Measurements from ENCODE around the gene RUNX1. TPM values are rescaled to one million over a fixed set of nuclear protein-coding genes. Genes with fewer than 3 reads are reported as not detected.

The RUNX1 gene
- polyA plus RNA-seq, 3 donors, result 6.2 to 49.7 (median 8.7) TPM

GRCh38 chr21:35079181-35079580, 30.1 kb upstream of the RUNX1 start:
- H4K20me1 ChIP-seq (ENCODE audit: insufficient read depth, low read length), result no peaks in the 10 kb centered on the region
- TF ChIP-seq CTCF (IDR thresholded peaks at IDR 0.05), result no peak
- H3K79me2 ChIP-seq (ENCODE audit: insufficient read depth, low read length), result no peaks in the 10 kb centered on the region
- no peaks in the 10 kb centered on the region for H3K4me1 ChIP-seq (ENCODE audit: control insufficient read depth in 1 of 2, insufficient read depth in 2 of 2, low read length in 2 of 2)
- no peaks in the 10 kb centered on the region for H3K36me3 ChIP-seq (replicated peaks in 1 of 2; ENCODE audit: control insufficient read depth in 1 of 2, insufficient read depth in 2 of 2, low read length in 2 of 2)
- Mint-ChIP-seq H3K9me3 (peaks cover 0 to 9% (median 6%) of the 10 kb centered on the region in 7 donors), H3K27me3 (ENCODE audit: low read depth in 3 of 3) (peaks cover 0 to 3% (median 3%) of the 10 kb centered on the region in 3 donors), H3K4me3 (no peak overlapping the region), H3K27ac (no peak overlapping the region), H3K4me1 (peaks cover 4% of the 10 kb centered on the region), H3K36me3 (no peaks in the 10 kb centered on the region)
- intact Hi-C loops (cut with micrococcal nuclease), result no loop called here
- H2AFZ ChIP-seq (ENCODE audit: insufficient read depth, low read depth, low read length, poor library complexity, severe bottlenecking), result no peak overlapping the region
- WGBS (ENCODE audit: insufficient coverage), result no CpG with 5 or more reads among the region's 3 CpGs
- H3K9ac ChIP-seq (ENCODE audit: insufficient read depth, low read length, poor library complexity, severe bottlenecking), result no peak overlapping the region
- no peaks in the 10 kb centered on the region for H3K27me3 ChIP-seq (ENCODE audit: control insufficient read depth in 2 of 2, insufficient read depth in 2 of 2, low read length in 2 of 2)
- H3K9me3 ChIP-seq (replicated peaks in 1 of 2; ENCODE audit: control insufficient read depth in 1 of 2, insufficient read depth in 1 of 2, low read length in 2 of 2), result no peaks in the 10 kb centered on the region
- no peak for DNase-seq
- no peak overlapping the region for H3K4me3 ChIP-seq (replicated peaks in 1 of 3; ENCODE audit: low read depth in 2 of 3, low read length in 3 of 3)
- no peak overlapping the region for H3K27ac ChIP-seq (ENCODE audit: low read depth in 1 of 2, low read length in 2 of 2)
- H3K4me2 ChIP-seq (replicated peaks; ENCODE audit: extremely low read depth, low read length, poor library complexity, severe bottlenecking), result no peak overlapping the region

GRCh38 chr21:35077975-35078374, 28.9 kb upstream of the RUNX1 start:
- Histone ChIP-seq H3K27ac (ENCODE audit: low read depth in 1 of 2, low read length in 2 of 2) (no peak overlapping the region), H3K4me3 (replicated peaks in 1 of 3; ENCODE audit: low read depth in 2 of 3, low read length in 3 of 3) (no peak overlapping the region), H3K36me3 (replicated peaks in 1 of 2; ENCODE audit: control insufficient read depth in 1 of 2, insufficient read depth in 2 of 2, low read length in 2 of 2) (no peaks in the 10 kb centered on the region), H2AFZ (ENCODE audit: insufficient read depth, low read depth, low read length, poor library complexity, severe bottlenecking) (no peak overlapping the region), H3K79me2 (ENCODE audit: insufficient read depth, low read length) (no peaks in the 10 kb centered on the region), H3K27me3 (ENCODE audit: control insufficient read depth in 2 of 2, insufficient read depth in 2 of 2, low read length in 2 of 2) (no peaks in the 10 kb centered on the region), H3K4me1 (ENCODE audit: control insufficient read depth in 1 of 2, insufficient read depth in 2 of 2, low read length in 2 of 2) (no peaks in the 10 kb centered on the region), H3K9ac (ENCODE audit: insufficient read depth, low read length, poor library complexity, severe bottlenecking) (no peak overlapping the region), H4K20me1 (ENCODE audit: insufficient read depth, low read length) (no peaks in the 10 kb centered on the region), H3K9me3 (replicated peaks in 1 of 2; ENCODE audit: control insufficient read depth in 1 of 2, insufficient read depth in 1 of 2, low read length in 2 of 2) (no peaks in the 10 kb centered on the region), H3K4me2 (replicated peaks; ENCODE audit: extremely low read depth, low read length, poor library complexity, severe bottlenecking) (no peak overlapping the region)
- Mint-ChIP-seq H3K4me3 (no peak overlapping the region), H3K4me1 (peaks cover 4% of the 10 kb centered on the region), H3K9me3 (peaks cover 0 to 8% (median 3%) of the 10 kb centered on the region in 7 donors), H3K27ac (no peak overlapping the region), H3K36me3 (no peaks in the 10 kb centered on the region), H3K27me3 (ENCODE audit: low read depth in 3 of 3) (peaks cover 0 to 6% (median 3%) of the 10 kb centered on the region in 3 donors)
- TF ChIP-seq CTCF (IDR thresholded peaks at IDR 0.05), result no peak
- 95% methylated on average over 2 of the region's 4 CpGs for WGBS (ENCODE audit: insufficient coverage)
- intact Hi-C loops (cut with micrococcal nuclease), result no loop called here
- peak in 1 of 3 donors; percentile 5 for DNase-seq
